DOHH2 (cell line): ENCODE measurements around the gene DBN1.

Experiments
- H3F3A ChIP-seq: fragments of 200-600 bp; sonication (generic), shearing (Covaris generic); 2 replicates; pipeline ENCODE4 v1.6.0; 2016; ENCODE audit warnings: antibody characterized with exemption, mild to moderate bottlenecking; ENCODE audit not compliant: control insufficient read depth, insufficient read depth
- H3K27ac ChIP-seq: fragments of 200-600 bp; sonication (generic); 2 replicates; pipeline ENCODE4 v1.5.1; 2014; ENCODE audit warnings: low read depth, mild to moderate bottlenecking, low read length, moderate library complexity
- H3K27me3 ChIP-seq: fragments of 200-600 bp; sonication (generic); 2 replicates; pipeline ENCODE4 v1.6.1; 2014; ENCODE audit warnings: mild to moderate bottlenecking, low read length, mixed read lengths; ENCODE audit not compliant: control insufficient read depth
- H3K36me3 ChIP-seq: fragments of 200-600 bp; sonication (generic); 2 replicates; pipeline ENCODE4 v1.6.1; 2014; ENCODE audit warnings: mild to moderate bottlenecking, low read length, moderate library complexity, mixed read lengths; ENCODE audit not compliant: control insufficient read depth
- H3K4me1 ChIP-seq: fragments of 200-600 bp; sonication (generic); 2 replicates; pipeline ENCODE4 v1.6.1; 2014; ENCODE audit warnings: mild to moderate bottlenecking, low read length, mixed read lengths; ENCODE audit not compliant: control insufficient read depth
- H3K4me2 ChIP-seq: fragments of 200-600 bp; sonication (generic); 2 replicates; pipeline ENCODE4 v1.6.0; 2014; ENCODE audit warnings: mild to moderate bottlenecking, low read length, moderate library complexity
- H3K4me3 ChIP-seq: fragments of 200-600 bp; sonication (generic); 2 replicates; pipeline ENCODE4 v1.5.1; 2014; ENCODE audit warnings: mild to moderate bottlenecking, low read length, mixed read lengths
- H3K79me2 ChIP-seq: fragments of 200-600 bp; sonication (generic); 2 replicates; pipeline ENCODE4 v1.6.1; 2014; ENCODE audit warnings: mild to moderate bottlenecking, low read length, mixed read lengths; ENCODE audit not compliant: control insufficient read depth
- H3K9me2 ChIP-seq: fragments of 200-600 bp; sonication (generic); replicated peaks from 2 replicates; pipeline ENCODE4 v1.6.1; 2014; ENCODE audit warnings: mild to moderate bottlenecking, low read length, mixed read lengths; ENCODE audit not compliant: control insufficient read depth
- H3K9me3 ChIP-seq: fragments of 200-600 bp; sonication (generic); 2 replicates; pipeline ENCODE4 v1.6.1; 2014; ENCODE audit warnings: antibody characterized with exemption, low read length, mixed read lengths; ENCODE audit not compliant: control insufficient read depth, insufficient read depth
- H4K20me1 ChIP-seq: fragments of 200-600 bp; sonication (generic); 2 replicates; pipeline ENCODE4 v1.6.0; 2014; ENCODE audit warnings: low read depth, mild to moderate bottlenecking, antibody characterized with exemption, low read length, moderate library complexity; ENCODE audit not compliant: control insufficient read depth, insufficient read depth
- EZH2phosphoT487 ChIP-seq: fragments of 200-600 bp; sonication (generic); IDR thresholded peaks from 2 replicates; pipeline ENCODE4 v1.6.1; 2017; ENCODE audit warnings: borderline replicate concordance, mild to moderate bottlenecking, antibody characterized with exemption, low read length, moderate library complexity, mixed read lengths
- TF ChIP-seq, protein P1 (sequence below): fragments of 200-600 bp; sonication (generic); IDR thresholded peaks from one replicate; pipeline ENCODE4 v1.5.1; 2014; ENCODE audit warnings: antibody characterized with exemption, mild to moderate bottlenecking, low read depth, low read length; ENCODE audit not compliant: poor library complexity, severe bottlenecking

The DBN1 gene

DNA sequence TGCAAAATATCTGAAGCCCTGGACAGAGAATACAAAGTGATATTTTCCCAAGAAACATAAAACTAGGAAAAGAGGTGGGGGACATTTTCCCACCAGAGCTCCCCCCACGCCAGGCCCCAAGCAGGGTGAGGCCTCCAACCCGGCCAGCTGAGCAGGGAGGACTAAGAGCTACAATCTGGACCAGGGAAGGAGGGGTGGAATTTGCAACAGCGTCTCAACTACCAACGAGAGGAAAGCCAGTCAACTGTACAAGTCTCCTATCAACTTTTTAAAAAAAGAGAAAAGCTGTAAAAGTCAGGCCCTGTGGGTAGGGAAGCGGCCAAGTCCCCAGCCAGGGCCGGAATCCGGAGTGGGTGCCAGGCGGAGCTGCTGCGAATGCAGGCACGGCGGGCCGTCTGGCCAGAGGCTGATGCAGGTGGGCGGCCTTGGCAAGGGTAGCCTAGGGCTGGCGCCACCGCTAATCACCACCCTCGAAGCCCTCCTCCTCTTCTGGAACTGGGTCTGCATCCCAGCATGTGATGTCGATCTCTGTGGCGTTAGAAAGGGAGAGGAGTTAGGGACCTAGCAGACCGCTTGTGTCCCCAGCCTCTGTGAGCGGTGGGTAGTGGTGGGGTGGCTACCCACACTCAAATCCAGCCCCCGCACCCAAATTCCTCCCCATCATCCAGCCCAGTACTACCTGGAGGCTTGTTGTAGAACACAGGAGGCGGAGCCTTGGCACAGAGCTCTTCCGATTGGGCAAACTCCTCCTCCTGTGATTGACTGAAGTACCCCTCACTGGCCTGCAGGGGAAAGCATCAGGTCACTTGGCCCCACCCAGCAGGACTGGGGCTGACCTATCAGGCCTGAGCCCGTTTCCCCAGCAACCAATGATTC is 16.2 kb downstream of the DBN1 start:
- Histone ChIP-seq H3K4me2 (peak overlapping the region; percentile 100), H3K9me3 (no peaks in the 10 kb centered on the region), H3K27ac (0 out of 2 replicates have a peak overlapping the region, but pooled peaks have one; percentile 8), H3K4me3 (no peak overlapping the region), H3K79me2 (peaks cover 13% of the 10 kb centered on the region), H4K20me1 (peaks cover 10% of the 10 kb centered on the region; the same call in 1 of the 2 replicates), H3K36me3 (peaks cover 35% of the 10 kb centered on the region), H3F3A (peaks cover 13% of the 10 kb centered on the region), H3K4me1 (peaks cover 34% of the 10 kb centered on the region), H3K9me2 (no peaks in the 10 kb centered on the region), H3K27me3 (no peaks in the 10 kb centered on the region)
- TF ChIP-seq EZH2phosphoT487: no peak
- TF ChIP-seq, protein P1, sequence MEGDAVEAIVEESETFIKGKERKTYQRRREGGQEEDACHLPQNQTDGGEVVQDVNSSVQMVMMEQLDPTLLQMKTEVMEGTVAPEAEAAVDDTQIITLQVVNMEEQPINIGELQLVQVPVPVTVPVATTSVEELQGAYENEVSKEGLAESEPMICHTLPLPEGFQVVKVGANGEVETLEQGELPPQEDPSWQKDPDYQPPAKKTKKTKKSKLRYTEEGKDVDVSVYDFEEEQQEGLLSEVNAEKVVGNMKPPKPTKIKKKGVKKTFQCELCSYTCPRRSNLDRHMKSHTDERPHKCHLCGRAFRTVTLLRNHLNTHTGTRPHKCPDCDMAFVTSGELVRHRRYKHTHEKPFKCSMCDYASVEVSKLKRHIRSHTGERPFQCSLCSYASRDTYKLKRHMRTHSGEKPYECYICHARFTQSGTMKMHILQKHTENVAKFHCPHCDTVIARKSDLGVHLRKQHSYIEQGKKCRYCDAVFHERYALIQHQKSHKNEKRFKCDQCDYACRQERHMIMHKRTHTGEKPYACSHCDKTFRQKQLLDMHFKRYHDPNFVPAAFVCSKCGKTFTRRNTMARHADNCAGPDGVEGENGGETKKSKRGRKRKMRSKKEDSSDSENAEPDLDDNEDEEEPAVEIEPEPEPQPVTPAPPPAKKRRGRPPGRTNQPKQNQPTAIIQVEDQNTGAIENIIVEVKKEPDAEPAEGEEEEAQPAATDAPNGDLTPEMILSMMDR: peak; percentile 29

- TF ChIP-seq, protein P1: no peak
- no peak for TF ChIP-seq EZH2phosphoT487
- peak overlapping the region; percentile 83; the same call in 1 of the 2 replicates for H3K4me3 ChIP-seq
- H3K4me2 ChIP-seq: peak overlapping the region; percentile 100
- H3K9me3 ChIP-seq: no peaks in the 10 kb centered on the region
- 0 out of 2 replicates have a peak overlapping the region, but pooled peaks have one; percentile 8 for H3K27ac ChIP-seq
- peaks cover 35% of the 10 kb centered on the region for H3K36me3 ChIP-seq
- H3K27me3 ChIP-seq: no peaks in the 10 kb centered on the region
- H4K20me1 ChIP-seq: peaks cover 10% of the 10 kb centered on the region; the same call in 1 of the 2 replicates
- peaks cover 17% of the 10 kb centered on the region for H3F3A ChIP-seq
- H3K4me1 ChIP-seq: peaks cover 29% of the 10 kb centered on the region
- H3K79me2 ChIP-seq: peaks cover 13% of the 10 kb centered on the region
- H3K9me2 ChIP-seq: no peaks in the 10 kb centered on the region
Observed at GRCh38 chr5:177456591-177456964, 16.9 kb downstream of the DBN1 start.

GRCh38 chr5:177455661-177456590 is 17.5 kb downstream of the DBN1 start:
- H3K4me2 ChIP-seq: peak overlapping the region; percentile 100
- H3K9me2 ChIP-seq: no peaks in the 10 kb centered on the region
- peaks cover 17% of the 10 kb centered on the region for H3F3A ChIP-seq
- peaks cover 13% of the 10 kb centered on the region for H3K79me2 ChIP-seq
- peaks cover 10% of the 10 kb centered on the region; the same call in 1 of the 2 replicates for H4K20me1 ChIP-seq
- peak overlapping the region; percentile 83 for H3K27ac ChIP-seq
- H3K4me3 ChIP-seq: peak overlapping the region; percentile 83
- H3K36me3 ChIP-seq: peaks cover 36% of the 10 kb centered on the region
- H3K27me3 ChIP-seq: no peaks in the 10 kb centered on the region
- TF ChIP-seq, protein P1: peak; percentile 84
- TF ChIP-seq EZH2phosphoT487: no peak
- H3K9me3 ChIP-seq: no peaks in the 10 kb centered on the region
- H3K4me1 ChIP-seq: peaks cover 29% of the 10 kb centered on the region
